ENCODE data around the gene GHRL. TPM values are rescaled to one million over a fixed set of nuclear protein-coding genes. Genes with fewer than 3 reads are reported as not detected.

Gene GHRL
- total RNA-seq, 1 experiment from 2014 or later: 2.0 TPM

DNA sequence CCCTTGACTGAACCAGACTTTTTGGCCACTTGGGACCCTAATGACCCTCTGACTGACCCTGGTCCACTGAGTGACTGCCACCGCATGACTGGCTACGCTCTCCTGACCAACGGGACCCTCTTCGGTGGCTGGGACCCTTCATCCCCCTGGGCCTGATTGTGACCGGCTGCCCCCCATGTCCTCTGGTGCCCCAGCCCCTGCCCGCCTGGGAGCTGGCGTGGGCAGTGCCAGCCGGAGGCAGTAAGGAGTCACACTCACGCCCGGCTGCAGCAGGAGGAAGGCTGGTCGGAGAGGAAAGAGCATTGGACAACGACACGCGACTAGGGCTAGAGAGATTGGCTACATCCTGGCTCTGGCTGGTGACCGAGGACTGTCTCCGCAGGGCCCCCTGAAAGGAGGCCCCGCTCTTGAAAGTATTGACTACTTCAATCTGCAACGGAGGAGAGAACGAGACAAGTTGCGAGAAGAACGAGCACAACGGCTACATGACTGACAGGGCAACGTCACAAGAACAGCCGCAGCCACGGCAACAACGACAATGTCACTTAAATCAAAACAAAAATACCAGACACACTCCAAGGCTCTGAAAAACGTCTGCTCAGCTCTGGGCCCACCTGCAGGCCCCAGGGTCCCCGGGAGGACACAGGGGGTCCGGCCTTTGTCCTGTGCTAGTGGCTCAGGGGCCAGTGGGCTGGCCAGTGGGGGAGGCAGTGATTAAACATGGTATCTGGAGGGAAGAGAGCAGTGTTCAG, 43.3 kb upstream of the GHRL start:
- Histone ChIP-seq H3K4me3 (ENCODE audit: low read depth, low read length, poor library complexity, severe bottlenecking) (no peak overlapping the region), H3K36me3 (ENCODE audit: insufficient read depth, low read length, poor library complexity, severe bottlenecking) (no peaks in the 10 kb centered on the region), H3K4me1 (ENCODE audit: insufficient read depth, low read length, poor library complexity, severe bottlenecking) (no peaks in the 10 kb centered on the region), H3K9me3 (ENCODE audit: low read depth, low read length, poor library complexity, severe bottlenecking) (no peaks in the 10 kb centered on the region), H3K27ac (ENCODE audit: low read depth, low read length, poor library complexity, severe bottlenecking) (no peak overlapping the region), H3K27me3 (replicated peaks; ENCODE audit: insufficient read depth, low read depth, low read length, poor library complexity) (peaks cover 13% of the 10 kb centered on the region)
- BruUV-seq (replicated peaks): no TSS peak
- POLR2A ChIA-PET (ENCODE audit: low non-redundant PET): no interaction called here
- no peak for DNase-seq (ENCODE audit: low spot score)
- TF ChIP-seq, protein P1, sequence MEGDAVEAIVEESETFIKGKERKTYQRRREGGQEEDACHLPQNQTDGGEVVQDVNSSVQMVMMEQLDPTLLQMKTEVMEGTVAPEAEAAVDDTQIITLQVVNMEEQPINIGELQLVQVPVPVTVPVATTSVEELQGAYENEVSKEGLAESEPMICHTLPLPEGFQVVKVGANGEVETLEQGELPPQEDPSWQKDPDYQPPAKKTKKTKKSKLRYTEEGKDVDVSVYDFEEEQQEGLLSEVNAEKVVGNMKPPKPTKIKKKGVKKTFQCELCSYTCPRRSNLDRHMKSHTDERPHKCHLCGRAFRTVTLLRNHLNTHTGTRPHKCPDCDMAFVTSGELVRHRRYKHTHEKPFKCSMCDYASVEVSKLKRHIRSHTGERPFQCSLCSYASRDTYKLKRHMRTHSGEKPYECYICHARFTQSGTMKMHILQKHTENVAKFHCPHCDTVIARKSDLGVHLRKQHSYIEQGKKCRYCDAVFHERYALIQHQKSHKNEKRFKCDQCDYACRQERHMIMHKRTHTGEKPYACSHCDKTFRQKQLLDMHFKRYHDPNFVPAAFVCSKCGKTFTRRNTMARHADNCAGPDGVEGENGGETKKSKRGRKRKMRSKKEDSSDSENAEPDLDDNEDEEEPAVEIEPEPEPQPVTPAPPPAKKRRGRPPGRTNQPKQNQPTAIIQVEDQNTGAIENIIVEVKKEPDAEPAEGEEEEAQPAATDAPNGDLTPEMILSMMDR (conservative IDR thresholded peaks at IDR 0.05; ENCODE audit: low read depth, low read length): no peak
- no peak for TF ChIP-seq EZH2 (IDR thresholded peaks at IDR 0.05; ENCODE audit: borderline replicate concordance, low read depth, low read length, poor library complexity, severe bottlenecking)
- CTCF ChIA-PET: no interaction called here
- intact Hi-C loops (cut with micrococcal nuclease; ENCODE audit: unreplicated experiment): no loop called here

DNA sequence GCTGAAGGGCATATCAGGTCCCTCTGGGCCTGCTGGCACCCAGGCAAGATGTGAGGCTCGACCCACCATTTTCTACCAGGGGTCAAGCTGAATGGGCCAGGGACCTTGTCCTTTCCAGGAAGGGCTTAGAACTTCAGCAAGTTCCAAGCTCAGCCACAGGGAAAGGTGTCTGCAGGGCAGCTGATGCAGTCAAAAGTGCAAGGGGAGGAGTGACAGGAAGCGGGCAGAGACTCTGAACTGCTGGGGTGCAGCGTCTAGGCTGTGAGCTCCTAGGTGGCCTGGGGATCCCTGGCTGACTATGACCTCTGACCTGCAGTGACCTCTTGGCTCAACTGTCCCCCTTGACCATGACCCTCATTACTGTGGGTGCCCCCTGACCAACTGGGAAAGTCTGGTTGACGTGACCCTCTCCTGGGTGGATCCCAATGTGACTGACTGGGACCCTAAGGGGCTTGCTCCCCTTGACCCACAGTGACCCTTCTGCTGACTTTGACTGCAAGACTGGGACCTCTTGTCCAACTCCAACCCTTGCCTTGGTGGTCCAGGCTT, 42.5 kb upstream of the GHRL start:
- TF ChIP-seq, protein P1 (conservative IDR thresholded peaks at IDR 0.05; ENCODE audit: low read depth, low read length): no peak
- no peak for TF ChIP-seq EZH2 (IDR thresholded peaks at IDR 0.05; ENCODE audit: borderline replicate concordance, low read depth, low read length, poor library complexity, severe bottlenecking)

DNA sequence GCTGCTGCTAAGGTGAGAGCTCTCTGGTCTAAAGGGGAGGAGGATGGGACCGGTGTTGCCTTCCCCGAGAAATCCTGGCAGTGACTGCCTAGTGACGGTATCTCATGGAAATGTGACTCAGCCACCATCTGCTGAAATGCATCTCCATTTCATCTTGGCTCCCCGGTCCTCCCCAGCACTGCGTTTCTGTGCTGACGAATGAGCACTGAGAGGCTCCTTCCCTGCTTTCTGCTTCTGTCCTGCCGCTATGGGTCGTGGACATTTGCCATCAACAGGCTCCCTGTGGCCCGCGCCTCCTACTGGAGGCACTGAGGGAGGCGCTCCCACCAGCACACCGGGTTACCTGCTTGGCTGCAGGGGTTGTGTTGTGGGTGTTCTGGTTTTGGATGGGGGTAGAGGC, 41.7 kb upstream of the GHRL start:
- no peaks in the 10 kb centered on the region for H3K9me3 ChIP-seq (ENCODE audit: low read depth, low read length, poor library complexity, severe bottlenecking)
- CTCF ChIA-PET: interaction anchor here (1.0 kb wide), 1 partner anchor 13 kb away, joined by 3 read pairs; no protein-coding TSS in a partner anchor
- POLR2A ChIA-PET (ENCODE audit: low non-redundant PET): no interaction called here
- TF ChIP-seq, protein P1 (conservative IDR thresholded peaks at IDR 0.05; ENCODE audit: low read depth, low read length): peak; percentile 39; the same call in 1 of the 2 replicates
- no peak for TF ChIP-seq EZH2 (IDR thresholded peaks at IDR 0.05; ENCODE audit: borderline replicate concordance, low read depth, low read length, poor library complexity, severe bottlenecking)
- H3K27ac ChIP-seq (ENCODE audit: low read depth, low read length, poor library complexity, severe bottlenecking): no peak overlapping the region
- no peaks in the 10 kb centered on the region for H3K36me3 ChIP-seq (ENCODE audit: insufficient read depth, low read length, poor library complexity, severe bottlenecking)
- intact Hi-C loops (cut with micrococcal nuclease; ENCODE audit: unreplicated experiment): no loop called here
- BruUV-seq (replicated peaks): no TSS peak
- DNase-seq (ENCODE audit: low spot score): no peak
- H3K4me3 ChIP-seq (ENCODE audit: low read depth, low read length, poor library complexity, severe bottlenecking): no peak overlapping the region
- peaks cover 28% of the 10 kb centered on the region for H3K27me3 ChIP-seq (replicated peaks; ENCODE audit: insufficient read depth, low read depth, low read length, poor library complexity)
- no peaks in the 10 kb centered on the region for H3K4me1 ChIP-seq (ENCODE audit: insufficient read depth, low read length, poor library complexity, severe bottlenecking)

More for the DNA sequence above, 42.5 kb upstream of the GHRL start:
- Histone ChIP-seq H3K9me3 (ENCODE audit: low read depth, low read length, poor library complexity, severe bottlenecking) (no peaks in the 10 kb centered on the region), H3K4me1 (ENCODE audit: insufficient read depth, low read length, poor library complexity, severe bottlenecking) (no peaks in the 10 kb centered on the region), H3K36me3 (ENCODE audit: insufficient read depth, low read length, poor library complexity, severe bottlenecking) (no peaks in the 10 kb centered on the region), H3K27me3 (replicated peaks; ENCODE audit: insufficient read depth, low read depth, low read length, poor library complexity) (peaks cover 20% of the 10 kb centered on the region), H3K4me3 (ENCODE audit: low read depth, low read length, poor library complexity, severe bottlenecking) (no peak overlapping the region), H3K27ac (ENCODE audit: low read depth, low read length, poor library complexity, severe bottlenecking) (no peak overlapping the region)
- ChIA-PET CTCF (interaction anchor here (1.0 kb wide), 1 partner anchor 12 kb away, joined by 3 read pairs; no protein-coding TSS in a partner anchor), POLR2A (ENCODE audit: low non-redundant PET) (no interaction called here)
- intact Hi-C loops (cut with micrococcal nuclease; ENCODE audit: unreplicated experiment): no loop called here
- BruUV-seq (replicated peaks): no TSS peak
- no peak for DNase-seq (ENCODE audit: low spot score)

Data from A673 (cell line).